ENCODE results near the gene DNAH6.

DNA sequence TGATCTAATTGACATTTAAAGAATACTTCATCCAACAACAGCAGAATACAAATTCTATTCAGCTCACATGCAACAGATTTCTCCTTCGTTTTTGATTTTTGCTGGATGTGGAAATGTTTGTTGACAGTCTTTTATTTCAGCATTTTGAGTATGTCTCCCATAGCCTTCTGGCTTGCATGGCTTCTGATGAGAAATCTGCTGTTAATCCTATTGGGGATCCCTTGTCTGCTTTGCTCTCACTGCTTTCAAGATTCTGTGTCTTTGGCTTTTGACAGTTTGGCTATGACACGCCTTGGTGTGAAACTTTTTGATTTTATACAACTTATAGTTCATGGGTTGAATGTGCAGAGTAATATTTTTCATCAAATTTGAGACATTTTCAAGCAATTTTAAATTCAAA lies 319.9 kb downstream of the DNAH6 start:
- no peak for TF ChIP-seq EZH2 (IDR thresholded peaks at IDR 0.05; ENCODE audit: low read depth, low read length, severe bottlenecking)
- TF ChIP-seq USF2 (IDR thresholded peaks at IDR 0.05; ENCODE audit: low read length), result no peak
- TF ChIP-seq, protein P1, sequence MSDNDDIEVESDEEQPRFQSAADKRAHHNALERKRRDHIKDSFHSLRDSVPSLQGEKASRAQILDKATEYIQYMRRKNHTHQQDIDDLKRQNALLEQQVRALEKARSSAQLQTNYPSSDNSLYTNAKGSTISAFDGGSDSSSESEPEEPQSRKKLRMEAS (IDR thresholded peaks at IDR 0.05), result no peak
- no peak for TF ChIP-seq EP300 (IDR thresholded peaks at IDR 0.05; ENCODE audit: borderline replicate concordance in 1 of 2, low read depth in 2 of 2, low read length in 2 of 2)
- TF ChIP-seq EGR1 (IDR thresholded peaks at IDR 0.05; ENCODE audit: borderline replicate concordance, low read depth, low read length), result no peak
- no peak for TF ChIP-seq GABPA (IDR thresholded peaks at IDR 0.05; ENCODE audit: borderline replicate concordance, insufficient read depth, low read length)
- no peak for TF ChIP-seq CTCF (IDR thresholded peaks at IDR 0.05; ENCODE audit: control extremely low read depth in 1 of 3, insufficient read depth in 1 of 3, low read depth in 1 of 3, low read length in 3 of 3)
- no peak for TF ChIP-seq MAFK (IDR thresholded peaks at IDR 0.05; ENCODE audit: low read depth, low read length)
- TF ChIP-seq NRF1 (IDR thresholded peaks at IDR 0.05; ENCODE audit: low read depth, low read length), result no peak
- no peak for TF ChIP-seq CREB1 (IDR thresholded peaks at IDR 0.05)
- no peak for TF ChIP-seq ATF2 (IDR thresholded peaks at IDR 0.05; ENCODE audit: low read length)
- TF ChIP-seq RFX5 (IDR thresholded peaks at IDR 0.05; ENCODE audit: borderline replicate concordance, low read depth, low read length), result no peak
- no peak for TF ChIP-seq POU5F1 (IDR thresholded peaks at IDR 0.05; ENCODE audit: low read depth, low read length)
